Effector memory CD8-positive, alpha-beta T cell (primary cell): ENCODE measurements around the gene UBAP2.
A peak's percentile ranks its signal among the peaks of the same experiment; 100 is the strongest.

Experiments
- ATAC-seq: fragments of 150-1000 bp; cut with Tn5 transposase; replicated peaks from 2 replicates; pipeline ENCODE4 v1.10.0; 2021; ENCODE audit warnings: mild to moderate bottlenecking, moderate library complexity
- DNase-seq, 3 experiments: peaks; one replicate each; pipeline ENCODE4 v3.0.0; 2021
- H3K27ac Mint-ChIP-seq, 2 donors: one replicate each; pipeline ENCODE4 v1.8.0; 2022; ENCODE audit warnings: mild to moderate bottlenecking in 2 of 2, mixed read lengths in 2 of 2, moderate library complexity in 2 of 2
- H3K27me3 Mint-ChIP-seq, 2 donors: one replicate each; pipeline ENCODE4 v1.8.0; 2022; ENCODE audit warnings: mixed read lengths in 2 of 2
- H3K36me3 Mint-ChIP-seq: one replicate; pipeline ENCODE4 v1.8.0; 2022; ENCODE audit warnings: mild to moderate bottlenecking, moderate library complexity, mixed read lengths; ENCODE audit not compliant: insufficient read depth
- H3K4me1 Mint-ChIP-seq, 2 donors: one replicate each; pipeline ENCODE4 v1.8.0; 2022; ENCODE audit warnings: low read depth in 2 of 2, mixed read lengths in 2 of 2
- H3K4me3 Mint-ChIP-seq, 2 donors: one replicate each; pipeline ENCODE4 v1.8.0; 2022; ENCODE audit warnings: mild to moderate bottlenecking in 2 of 2, mixed read lengths in 2 of 2, moderate library complexity in 2 of 2
- H3K9me3 Mint-ChIP-seq, 2 donors: one replicate each; pipeline ENCODE4 v1.8.0; 2022; ENCODE audit warnings: mixed read lengths in 2 of 2
- total RNA-seq, 9 experiments: gene quantifications; one replicate each; lab custom pipeline; 2026; lab: John Stamatoyannopoulos, UW

UBAP2 gene, protein sequence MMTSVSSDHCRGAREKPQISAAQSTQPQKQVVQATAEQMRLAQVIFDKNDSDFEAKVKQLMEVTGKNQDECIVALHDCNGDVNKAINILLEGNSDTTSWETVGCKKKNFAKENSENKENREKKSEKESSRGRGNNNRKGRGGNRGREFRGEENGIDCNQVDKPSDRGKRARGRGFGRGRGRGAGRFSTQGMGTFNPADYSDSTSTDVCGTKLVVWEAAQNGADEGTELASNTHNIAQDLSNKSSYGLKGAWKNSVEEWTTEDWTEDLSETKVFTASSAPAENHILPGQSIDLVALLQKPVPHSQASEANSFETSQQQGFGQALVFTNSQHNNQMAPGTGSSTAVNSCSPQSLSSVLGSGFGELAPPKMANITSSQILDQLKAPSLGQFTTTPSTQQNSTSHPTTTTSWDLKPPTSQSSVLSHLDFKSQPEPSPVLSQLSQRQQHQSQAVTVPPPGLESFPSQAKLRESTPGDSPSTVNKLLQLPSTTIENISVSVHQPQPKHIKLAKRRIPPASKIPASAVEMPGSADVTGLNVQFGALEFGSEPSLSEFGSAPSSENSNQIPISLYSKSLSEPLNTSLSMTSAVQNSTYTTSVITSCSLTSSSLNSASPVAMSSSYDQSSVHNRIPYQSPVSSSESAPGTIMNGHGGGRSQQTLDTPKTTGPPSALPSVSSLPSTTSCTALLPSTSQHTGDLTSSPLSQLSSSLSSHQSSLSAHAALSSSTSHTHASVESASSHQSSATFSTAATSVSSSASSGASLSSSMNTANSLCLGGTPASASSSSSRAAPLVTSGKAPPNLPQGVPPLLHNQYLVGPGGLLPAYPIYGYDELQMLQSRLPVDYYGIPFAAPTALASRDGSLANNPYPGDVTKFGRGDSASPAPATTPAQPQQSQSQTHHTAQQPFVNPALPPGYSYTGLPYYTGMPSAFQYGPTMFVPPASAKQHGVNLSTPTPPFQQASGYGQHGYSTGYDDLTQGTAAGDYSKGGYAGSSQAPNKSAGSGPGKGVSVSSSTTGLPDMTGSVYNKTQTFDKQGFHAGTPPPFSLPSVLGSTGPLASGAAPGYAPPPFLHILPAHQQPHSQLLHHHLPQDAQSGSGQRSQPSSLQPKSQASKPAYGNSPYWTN
- 51.1 to 79.7 (median 71.3) reads per million in 9 experiments for total RNA-seq

DNA sequence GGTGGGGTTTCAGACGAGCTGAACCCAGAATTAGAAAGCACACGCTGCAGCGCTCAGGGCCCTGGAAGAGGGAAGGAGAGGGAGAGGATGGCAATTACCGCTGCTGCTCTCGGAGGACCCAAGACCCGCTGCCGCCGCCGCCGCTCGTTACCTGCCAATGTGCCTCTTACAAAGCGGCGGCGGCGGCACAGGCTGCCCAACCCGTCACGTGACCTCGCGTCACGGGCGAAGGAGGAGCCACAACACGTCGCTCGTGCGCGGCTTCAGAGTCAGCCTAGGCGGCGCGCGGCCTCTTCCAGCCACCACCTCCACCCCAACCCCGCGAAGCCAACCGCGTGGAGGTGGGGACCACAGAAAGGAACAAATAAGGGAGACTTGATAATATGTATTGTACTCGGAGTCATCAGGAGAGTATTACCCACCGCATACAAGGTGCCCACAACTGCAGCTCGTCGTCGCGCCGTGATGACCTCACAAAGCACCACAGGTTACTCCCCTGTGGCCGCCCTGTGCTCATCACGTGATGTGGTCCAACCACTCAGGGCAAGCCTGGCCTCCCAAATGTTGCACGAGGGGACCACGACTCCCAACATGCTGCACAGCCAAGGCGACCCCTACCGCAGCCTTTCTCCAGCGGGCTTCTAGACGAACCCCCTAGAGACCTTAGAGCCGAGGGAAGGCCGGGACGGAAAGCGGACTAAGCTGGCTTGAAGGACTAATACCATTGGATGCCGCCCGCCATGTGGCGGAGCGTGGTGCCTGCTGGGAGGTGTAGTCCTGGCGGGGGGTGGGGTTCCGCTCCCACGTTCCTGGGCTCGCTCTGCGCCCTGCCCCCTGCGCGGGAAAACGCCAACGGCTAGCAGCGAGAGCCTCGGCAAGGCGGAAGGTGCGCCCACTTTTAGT is at the start of gene UBAP2:
Gene UBAP2, minus strand, starts transcription at position 161 of the 903 bp plus-strand sequence. CDS start 31,739 bp downstream, outside the sequence.
- H3K4me3 Mint-ChIP-seq = peak within 1 kb of the TSS; percentile 96 to 98
- H3K27me3 Mint-ChIP-seq = no peaks in the 10 kb centered on the region
- no peaks in the 10 kb centered on the region for H3K9me3 Mint-ChIP-seq
- peak within 1 kb of the TSS; percentile 98 for H3K27ac Mint-ChIP-seq
- H3K4me1 Mint-ChIP-seq = peaks cover 17 to 21% of the 10 kb centered on the region in 2 donors
- DNase-seq (peak; percentile 97), ATAC-seq (peak; percentile 85)
- peaks cover 24% of the 10 kb centered on the region for H3K36me3 Mint-ChIP-seq

DNA sequence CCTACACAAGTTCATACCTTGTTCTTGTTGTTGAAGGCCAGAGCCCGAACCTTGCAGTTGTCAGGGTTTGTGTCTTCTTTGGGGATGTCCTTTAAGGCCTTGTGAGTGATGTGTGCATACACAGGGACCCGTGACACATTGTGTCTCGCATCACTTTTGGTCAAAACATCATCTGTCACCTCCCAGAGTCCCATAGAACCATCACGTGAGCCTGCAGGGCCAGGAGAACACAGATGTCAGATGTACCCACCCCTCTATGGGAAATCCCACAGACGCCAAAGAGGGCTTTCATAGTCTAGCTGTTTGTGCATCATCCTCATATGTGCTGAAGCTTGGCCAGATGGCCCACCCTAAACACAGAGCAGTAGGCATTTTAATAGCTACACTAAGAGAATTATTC is 49.6 kb upstream of the UBAP2 start:
- H3K27ac Mint-ChIP-seq = no peak overlapping the region
- no peak overlapping the region for H3K4me3 Mint-ChIP-seq
- peaks cover 91% of the 10 kb centered on the region for H3K36me3 Mint-ChIP-seq
- DNase-seq (no peak), ATAC-seq (no peak)
- H3K4me1 Mint-ChIP-seq = no peaks in the 10 kb centered on the region
- no peaks in the 10 kb centered on the region for H3K9me3 Mint-ChIP-seq
- no peaks in the 10 kb centered on the region for H3K27me3 Mint-ChIP-seq

DNA sequence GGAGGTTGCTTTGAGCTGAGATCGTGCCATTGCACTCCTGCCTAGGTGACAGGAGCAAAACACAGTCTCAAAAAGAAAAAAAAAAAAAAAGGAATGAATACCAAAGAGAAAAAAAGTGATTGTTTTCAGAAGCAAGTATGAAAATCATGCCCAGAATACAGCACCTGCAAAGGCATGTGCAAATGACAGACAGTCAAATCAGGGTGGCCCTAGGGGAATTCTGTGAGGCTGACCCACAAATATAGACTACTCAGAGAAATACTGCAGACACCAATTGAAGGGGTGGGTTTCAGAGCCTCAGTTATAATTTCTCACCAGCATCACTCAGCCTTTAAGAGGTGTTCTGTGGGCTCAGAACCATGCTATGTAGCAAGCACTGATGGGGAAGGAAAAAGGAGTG is 49.2 kb upstream of the UBAP2 start:
- Mint-ChIP-seq H3K27ac (no peak overlapping the region), H3K4me1 (no peaks in the 10 kb centered on the region), H3K36me3 (peaks cover 91% of the 10 kb centered on the region), H3K9me3 (no peaks in the 10 kb centered on the region), H3K27me3 (no peaks in the 10 kb centered on the region), H3K4me3 (no peak overlapping the region)
- no peak for DNase-seq
- no peak for ATAC-seq

DNA sequence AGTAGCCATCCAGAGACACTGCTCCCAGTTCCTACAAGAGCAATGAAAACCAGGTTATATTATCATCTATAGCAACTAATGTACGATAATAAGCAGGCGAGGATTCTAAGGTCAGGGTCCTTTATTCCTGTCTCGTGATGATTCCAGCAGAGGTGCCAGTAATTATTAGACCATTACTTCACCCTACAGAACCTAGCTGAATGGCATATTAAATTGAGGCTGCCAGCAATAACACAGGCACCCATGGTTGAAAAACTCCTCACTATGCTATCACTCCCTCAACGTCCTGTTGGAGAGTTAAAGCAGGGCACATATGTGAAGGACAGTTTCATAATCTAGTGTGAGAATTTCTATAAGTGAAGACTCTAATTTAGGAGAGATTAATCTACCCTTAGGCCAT is 48.1 kb upstream of the UBAP2 start:
- Mint-ChIP-seq H3K9me3 (no peaks in the 10 kb centered on the region), H3K4me1 (no peaks in the 10 kb centered on the region), H3K27ac (peak overlapping the region; percentile 38 to 49), H3K36me3 (peaks cover 86% of the 10 kb centered on the region), H3K4me3 (no peak overlapping the region), H3K27me3 (no peaks in the 10 kb centered on the region)
- no peak for DNase-seq
- no peak for ATAC-seq

DNA sequence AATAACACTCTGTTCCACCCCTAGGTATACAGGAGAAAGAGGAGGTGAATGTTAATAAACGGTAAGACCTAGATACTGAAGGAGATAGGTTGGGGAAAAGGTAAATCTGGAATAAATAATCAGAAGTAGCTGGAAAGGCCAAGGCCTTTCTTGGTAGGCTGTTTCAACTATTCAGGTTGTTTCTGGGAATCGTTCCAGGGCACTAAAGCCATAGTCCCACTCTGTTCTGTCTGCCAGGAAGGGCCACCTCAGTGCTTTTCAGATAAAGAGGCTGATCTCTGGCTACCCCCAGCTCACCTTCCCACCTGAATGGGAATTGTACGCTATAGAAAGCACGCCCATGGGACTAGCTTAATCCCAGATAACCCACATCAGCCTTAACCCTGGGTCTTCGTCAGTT is 44.9 kb upstream of the UBAP2 start:
- DNase-seq (no peak), ATAC-seq (no peak)
- Mint-ChIP-seq H3K4me1 (no peaks in the 10 kb centered on the region), H3K27ac (no peak overlapping the region), H3K36me3 (peaks cover 90% of the 10 kb centered on the region), H3K4me3 (no peak overlapping the region), H3K9me3 (no peaks in the 10 kb centered on the region), H3K27me3 (no peaks in the 10 kb centered on the region)

DNA sequence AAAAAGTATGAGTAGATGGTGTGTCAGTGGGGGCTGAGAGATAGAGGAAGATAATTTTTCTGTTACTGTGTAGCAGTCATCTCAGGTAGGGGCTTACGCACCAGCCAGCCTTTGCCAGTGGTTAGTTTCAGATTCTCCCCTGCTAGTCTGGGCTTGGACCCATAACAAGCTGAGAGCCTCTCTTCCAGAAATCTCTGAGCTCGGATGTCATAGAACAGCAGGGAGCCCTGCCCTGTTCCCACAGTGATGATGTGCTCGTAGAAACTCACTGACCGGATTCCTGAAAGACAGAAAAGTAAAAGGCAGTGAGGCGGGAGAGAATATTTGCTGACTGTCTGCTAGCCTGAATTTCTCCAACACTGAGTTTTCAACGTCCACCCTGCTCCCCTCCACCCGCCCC is 40.6 kb upstream of the UBAP2 start:
- ATAC-seq (no peak), DNase-seq (no peak)
- no peak overlapping the region for H3K4me3 Mint-ChIP-seq
- H3K36me3 Mint-ChIP-seq = peaks cover 80% of the 10 kb centered on the region
- no peaks in the 10 kb centered on the region for H3K4me1 Mint-ChIP-seq
- no peaks in the 10 kb centered on the region for H3K9me3 Mint-ChIP-seq
- no peak overlapping the region for H3K27ac Mint-ChIP-seq
- H3K27me3 Mint-ChIP-seq = no peaks in the 10 kb centered on the region

DNA sequence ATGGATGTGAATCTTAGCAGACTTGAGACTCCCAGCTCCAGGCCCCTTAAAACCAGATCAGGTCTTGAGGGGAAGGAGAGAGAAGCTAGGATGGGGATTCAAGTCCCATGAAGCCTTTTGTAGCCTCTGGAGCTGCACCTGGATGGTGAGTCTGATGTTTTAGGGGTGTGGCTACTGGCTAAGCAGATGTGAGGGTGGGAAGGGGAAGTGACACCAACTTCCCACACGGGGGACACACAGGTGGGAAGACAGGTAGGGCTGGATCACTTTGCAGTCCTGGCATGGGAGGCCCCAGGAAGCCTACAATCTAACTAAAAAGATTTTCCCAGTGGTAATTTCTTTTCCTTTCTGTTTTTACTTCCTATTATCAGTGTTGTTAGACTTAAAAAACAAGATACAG is 38.7 kb upstream of the UBAP2 start:
- H3K27ac Mint-ChIP-seq = peak overlapping the region; percentile 12 to 84
- H3K4me1 Mint-ChIP-seq = no peaks in the 10 kb centered on the region
- no peaks in the 10 kb centered on the region for H3K27me3 Mint-ChIP-seq

DNA sequence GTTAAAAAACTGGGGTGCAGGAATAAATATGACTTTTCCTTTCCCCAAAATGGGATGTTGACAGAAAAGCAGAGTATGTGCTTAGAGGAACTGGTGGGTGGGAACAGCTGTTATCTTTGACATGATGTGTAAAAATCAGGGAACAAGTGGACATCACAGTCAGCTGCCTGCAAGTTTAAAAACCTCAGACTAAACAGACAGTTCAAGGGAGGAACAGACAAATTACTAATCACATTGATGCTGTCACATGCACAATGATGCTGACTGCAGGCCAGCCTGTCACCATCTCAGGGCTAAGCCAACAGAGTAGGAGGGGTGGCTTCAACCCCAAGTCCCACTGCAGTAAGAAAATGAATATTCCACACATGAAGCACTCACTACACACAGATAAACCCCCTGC is 38.2 kb upstream of the UBAP2 start:
- Mint-ChIP-seq H3K36me3 (peaks cover 62% of the 10 kb centered on the region), H3K4me3 (no peak overlapping the region), H3K9me3 (no peaks in the 10 kb centered on the region), H3K4me1 (no peaks in the 10 kb centered on the region), H3K27me3 (no peaks in the 10 kb centered on the region), H3K27ac (peak overlapping the region; percentile 12 to 84)
- DNase-seq (no peak), ATAC-seq (no peak)

More for the DNA sequence above, 38.7 kb upstream of the UBAP2 start:
- Mint-ChIP-seq H3K9me3 (no peaks in the 10 kb centered on the region), H3K36me3 (peaks cover 67% of the 10 kb centered on the region), H3K4me3 (no peak overlapping the region)
- DNase-seq (no peak), ATAC-seq (no peak)

DNA sequence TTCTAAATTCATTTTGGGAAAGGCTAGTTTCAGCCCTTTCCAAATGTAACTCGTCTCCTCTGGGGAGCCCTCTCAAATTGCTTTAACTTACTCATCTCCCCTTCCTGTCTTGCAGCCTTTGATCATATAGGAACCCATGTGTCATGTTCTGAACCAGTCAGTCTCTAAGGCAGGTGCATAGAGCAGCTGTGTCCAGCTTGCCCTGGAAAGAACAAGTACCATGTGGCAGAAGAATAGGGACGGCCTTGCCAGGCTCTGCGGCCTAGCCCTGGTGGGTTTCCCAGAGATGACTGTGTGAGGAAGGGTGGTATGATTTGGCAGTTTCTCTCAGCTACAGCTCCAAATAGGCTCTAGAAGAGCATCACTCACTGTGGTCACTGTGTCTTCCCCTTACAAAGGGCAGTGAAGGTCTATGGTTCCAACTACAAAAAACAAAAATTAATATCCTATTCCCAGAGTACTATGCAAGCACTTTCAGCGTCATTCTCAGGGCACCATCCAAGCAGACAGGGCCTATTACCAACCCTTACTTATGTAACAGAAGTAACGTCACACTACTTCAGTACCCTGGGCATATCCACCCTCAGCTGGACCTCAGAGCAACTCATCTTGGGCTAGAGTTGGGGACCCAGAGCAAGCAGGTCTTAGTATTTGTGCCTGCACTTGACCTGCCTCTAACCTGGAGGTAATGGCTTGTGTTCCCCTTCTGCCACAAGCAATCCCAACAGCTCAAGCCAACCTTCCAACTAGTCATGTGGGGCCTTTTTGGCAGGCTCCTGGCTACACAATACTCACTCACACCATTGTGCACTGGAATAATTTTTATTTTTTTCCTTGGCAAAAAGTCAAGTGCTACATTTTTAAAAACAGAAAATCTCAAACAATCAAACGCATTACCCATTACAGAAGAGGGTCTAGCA is 37.2 kb upstream of the UBAP2 start:
- Mint-ChIP-seq H3K9me3 (no peaks in the 10 kb centered on the region), H3K4me1 (no peaks in the 10 kb centered on the region), H3K27me3 (no peaks in the 10 kb centered on the region), H3K36me3 (peaks cover 54% of the 10 kb centered on the region), H3K27ac (peak overlapping the region in 1 of 2 donors; percentile 52), H3K4me3 (no peak overlapping the region)
- DNase-seq (no peak), ATAC-seq (no peak)

DNA sequence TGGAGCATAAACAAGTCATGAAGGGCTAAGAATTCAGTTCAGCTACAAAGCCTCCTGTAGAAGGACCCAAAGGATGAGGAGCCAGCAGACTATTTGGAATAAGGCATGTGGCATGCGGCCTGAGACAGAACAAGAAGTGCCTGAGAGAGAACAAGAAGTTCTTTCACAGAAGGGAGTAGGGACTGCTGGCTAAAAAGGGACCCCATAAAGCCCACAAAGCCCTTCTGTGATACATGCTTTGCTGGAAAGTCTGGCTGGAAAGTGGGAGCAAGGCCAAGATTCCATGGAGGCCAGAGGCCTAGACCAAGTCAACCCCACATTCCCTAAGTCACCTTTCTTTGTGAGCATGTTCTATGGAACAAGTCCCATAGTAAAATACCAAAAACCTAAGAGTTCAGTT is 35.9 kb upstream of the UBAP2 start:
- no peaks in the 10 kb centered on the region for H3K9me3 Mint-ChIP-seq
- no peak for DNase-seq
- H3K36me3 Mint-ChIP-seq = peaks cover 46% of the 10 kb centered on the region
- peak overlapping the region; percentile 4 to 61 for H3K27ac Mint-ChIP-seq
- no peaks in the 10 kb centered on the region for H3K4me1 Mint-ChIP-seq
- ATAC-seq = no peak
- H3K27me3 Mint-ChIP-seq = no peaks in the 10 kb centered on the region
- H3K4me3 Mint-ChIP-seq = no peak overlapping the region

DNA sequence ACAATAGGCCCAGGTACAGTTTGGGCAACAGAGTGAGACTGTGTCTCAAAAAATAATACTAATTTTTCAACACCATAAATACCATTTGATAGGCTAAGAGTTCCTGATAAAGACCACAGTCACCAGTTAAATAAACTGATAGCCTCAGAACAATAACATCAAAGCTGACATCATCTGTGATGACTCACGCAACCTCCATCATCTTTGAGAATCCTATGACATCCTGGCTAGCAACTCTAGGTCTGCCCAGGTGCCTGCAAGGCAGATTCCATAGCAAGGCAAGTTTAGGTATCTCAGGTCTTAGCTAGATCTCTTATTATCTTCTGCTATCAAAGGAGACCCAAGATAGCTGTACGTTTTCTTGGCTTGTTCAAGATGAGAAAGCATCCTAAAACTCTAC is 30.5 kb upstream of the UBAP2 start:
- Mint-ChIP-seq H3K27me3 (no peaks in the 10 kb centered on the region), H3K9me3 (no peaks in the 10 kb centered on the region), H3K4me3 (no peak overlapping the region), H3K27ac (no peak overlapping the region), H3K4me1 (peaks cover 2 to 3% of the 10 kb centered on the region in 2 donors), H3K36me3 (peaks cover 5% of the 10 kb centered on the region)
- DNase-seq (no peak), ATAC-seq (no peak)
